ENCODE results near the gene PTPRD. TPM values are rescaled to one million over a fixed set of nuclear protein-coding genes. Genes with fewer than 3 reads are reported as not detected.

The PTPRD gene
- total RNA-seq, 4 donors from 2014 or later, result 0.72 to 8.0 (median 3.0) TPM

GRCh38 chr9:8424786-8425410, 2187.9 kb downstream of the PTPRD start:
- 69 to 74% methylated on average over 3 of the region's 3 CpGs for WGBS, 2 donors
- DNase-seq (ENCODE audit: low spot score in 2 of 2), result no peak
- no peak overlapping the region for H3K4me3 ChIP-seq (ENCODE audit: low read depth, poor library complexity, severe bottlenecking)
- intact Hi-C loops (cut with DNase I; ENCODE audit: low total_unique reads), result no loop called here
- TF ChIP-seq CTCF (IDR thresholded peaks at IDR 0.05) (no peak), POLR2A (IDR thresholded peaks at IDR 0.05) (no peak)

DNA sequence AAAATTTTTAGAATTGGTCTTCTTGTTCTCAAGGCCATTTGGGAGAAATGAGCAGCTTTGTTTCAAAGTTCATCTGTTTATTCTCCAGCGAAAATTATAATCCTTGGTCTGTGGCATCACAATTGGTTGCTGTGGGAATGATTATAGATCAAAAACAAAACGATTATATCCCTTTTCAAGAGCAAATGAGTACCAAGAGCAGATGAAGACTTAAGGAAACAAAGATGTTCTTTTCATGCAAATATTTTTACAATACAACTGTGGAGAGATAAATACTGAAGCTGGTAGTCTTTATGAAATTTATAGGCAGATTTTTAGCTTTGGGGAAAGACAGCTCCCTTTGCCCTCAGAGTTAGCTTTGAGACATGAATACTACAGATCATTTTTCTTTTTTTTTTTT, 2192.4 kb downstream of the PTPRD start:
- no peak overlapping the region for H3K4me3 ChIP-seq (ENCODE audit: low read depth, poor library complexity, severe bottlenecking)
- 58 to 71% methylated on average over 2 of the region's 2 CpGs for WGBS, 2 donors
- DNase-seq (ENCODE audit: low spot score in 2 of 2), result no peak
- no peak for TF ChIP-seq CTCF (IDR thresholded peaks at IDR 0.05)
- TF ChIP-seq POLR2A (IDR thresholded peaks at IDR 0.05), result no peak
- intact Hi-C loops (cut with DNase I; ENCODE audit: low total_unique reads), result no loop called here

DNA sequence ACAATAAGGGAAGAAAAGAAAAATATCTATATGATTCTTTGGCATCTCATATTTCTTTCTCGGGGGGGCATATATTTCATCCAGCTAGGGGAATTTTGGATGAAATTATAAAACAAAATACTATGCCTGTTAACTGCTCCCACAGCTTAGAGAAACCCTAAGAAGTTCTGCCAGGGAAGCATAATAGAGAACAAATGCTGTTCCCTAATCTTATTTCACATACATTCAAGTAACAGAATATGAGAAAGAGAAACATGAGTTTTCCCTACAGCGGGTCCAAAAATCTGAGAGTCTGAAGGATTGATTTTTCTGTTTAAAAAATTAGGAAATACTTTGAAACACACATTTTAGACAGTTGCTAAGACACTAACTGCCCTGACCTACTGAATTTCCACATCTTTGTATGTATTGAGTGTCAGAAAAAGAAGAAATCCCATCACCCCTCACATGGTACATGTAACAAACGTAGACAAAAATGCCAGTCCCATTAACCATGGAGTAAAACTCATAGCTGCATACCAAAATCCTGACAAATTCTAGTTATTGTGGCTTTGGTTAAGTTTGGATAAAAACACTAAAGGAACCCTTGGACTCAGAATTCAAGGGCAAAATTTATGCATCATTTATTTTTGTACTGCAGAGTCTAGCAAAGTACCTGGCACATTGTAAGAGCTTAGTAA, 2193.1 kb downstream of the PTPRD start:
- no peak overlapping the region for H3K4me3 ChIP-seq (ENCODE audit: low read depth, poor library complexity, severe bottlenecking)
- TF ChIP-seq CTCF (IDR thresholded peaks at IDR 0.05), result no peak
- no peak for TF ChIP-seq POLR2A (IDR thresholded peaks at IDR 0.05)
- no peak for DNase-seq (ENCODE audit: low spot score in 2 of 2)
- WGBS, 2 donors, result 63% methylated on average over 3 of the region's 3 CpGs
- intact Hi-C loops (cut with DNase I; ENCODE audit: low total_unique reads), result no loop called here

- TF ChIP-seq POLR2A (IDR thresholded peaks at IDR 0.05) (no peak), CTCF (IDR thresholded peaks at IDR 0.05) (no peak)
- no peak overlapping the region for H3K4me3 ChIP-seq (ENCODE audit: low read depth, poor library complexity, severe bottlenecking)
- WGBS, 2 donors, result 48 to 90% methylated on average over 1 of the region's 1 CpG
- no peak for DNase-seq (ENCODE audit: low spot score in 2 of 2)
- intact Hi-C loops (cut with DNase I; ENCODE audit: low total_unique reads), result no loop called here
These were observed 2195.5 kb downstream of the PTPRD start for GRCh38 chr9:8417341-8417740.

GRCh38 chr9:8412327-8412726, 2200.5 kb downstream of the PTPRD start:
- intact Hi-C loops (cut with DNase I; ENCODE audit: low total_unique reads), result no loop called here
- H3K4me3 ChIP-seq (ENCODE audit: low read depth, poor library complexity, severe bottlenecking), result no peak overlapping the region
- DNase-seq (ENCODE audit: low spot score in 2 of 2), result no peak
- TF ChIP-seq CTCF (IDR thresholded peaks at IDR 0.05) (no peak), POLR2A (IDR thresholded peaks at IDR 0.05) (no peak)
- WGBS, 2 donors, result 89 to 96% methylated on average over 3 of the region's 3 CpGs
